DOHH2 (cell line): Measurements from ENCODE around the gene CNTN4.

Source experiments
- EZH2phosphoT487 ChIP-seq: fragments of 200-600 bp; sonication (generic); IDR thresholded peaks from 2 replicates; pipeline ENCODE4 v1.6.1; 2017; ENCODE audit warnings: borderline replicate concordance, mild to moderate bottlenecking, antibody characterized with exemption, low read length, moderate library complexity, mixed read lengths
- TF ChIP-seq, protein P1 (sequence below): fragments of 200-600 bp; sonication (generic); IDR thresholded peaks from one replicate; pipeline ENCODE4 v1.5.1; 2014; ENCODE audit warnings: antibody characterized with exemption, mild to moderate bottlenecking, low read depth, low read length; ENCODE audit not compliant: poor library complexity, severe bottlenecking

GRCh38 chr3:3064297-3064696 lies 965.6 kb downstream of the CNTN4 start:
- TF ChIP-seq, protein P1, sequence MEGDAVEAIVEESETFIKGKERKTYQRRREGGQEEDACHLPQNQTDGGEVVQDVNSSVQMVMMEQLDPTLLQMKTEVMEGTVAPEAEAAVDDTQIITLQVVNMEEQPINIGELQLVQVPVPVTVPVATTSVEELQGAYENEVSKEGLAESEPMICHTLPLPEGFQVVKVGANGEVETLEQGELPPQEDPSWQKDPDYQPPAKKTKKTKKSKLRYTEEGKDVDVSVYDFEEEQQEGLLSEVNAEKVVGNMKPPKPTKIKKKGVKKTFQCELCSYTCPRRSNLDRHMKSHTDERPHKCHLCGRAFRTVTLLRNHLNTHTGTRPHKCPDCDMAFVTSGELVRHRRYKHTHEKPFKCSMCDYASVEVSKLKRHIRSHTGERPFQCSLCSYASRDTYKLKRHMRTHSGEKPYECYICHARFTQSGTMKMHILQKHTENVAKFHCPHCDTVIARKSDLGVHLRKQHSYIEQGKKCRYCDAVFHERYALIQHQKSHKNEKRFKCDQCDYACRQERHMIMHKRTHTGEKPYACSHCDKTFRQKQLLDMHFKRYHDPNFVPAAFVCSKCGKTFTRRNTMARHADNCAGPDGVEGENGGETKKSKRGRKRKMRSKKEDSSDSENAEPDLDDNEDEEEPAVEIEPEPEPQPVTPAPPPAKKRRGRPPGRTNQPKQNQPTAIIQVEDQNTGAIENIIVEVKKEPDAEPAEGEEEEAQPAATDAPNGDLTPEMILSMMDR, result no peak
- TF ChIP-seq EZH2phosphoT487, result no peak
